H1 (cell line): Measurements from ENCODE around the gene MCM5. TPM values are rescaled to one million over a fixed set of nuclear protein-coding genes. Genes with fewer than 3 reads are reported as not detected.
A peak's percentile ranks its signal among the peaks of the same experiment; 100 is the strongest.

ENCODE experiments used
- CTCF ChIA-PET: fragments of 300-600 bp; sonication (Branson Sonifier 250); formaldehyde crosslinking; loops from one replicate; lab custom pipeline; 2021; ENCODE audit not compliant: partially characterized antibody; lab: Charles Lee
- POLR2A ChIA-PET: fragments of 300-600 bp; sonication (Branson Sonifier 250); formaldehyde crosslinking; loops from one replicate; lab custom pipeline; 2021; ENCODE audit warnings: inconsistent platforms; ENCODE audit not compliant: partially characterized antibody; lab: Charles Lee
- DNase-seq, 2 experiments: peaks; one replicate each; pipeline versions ENCODE4 v3.0.0 to v3.0.0-alpha.2; 2010 to 2022; ENCODE audit warnings: low spot score in 2 of 2, low read depth in 1 of 2, mixed read lengths in 1 of 2
- FAIRE-seq: peaks from 2 replicates; lab custom pipeline; 2011; peaks lifted over from hg19 to GRCh38; lab: Jason Lieb, UNC
- H2AFZ ChIP-seq: 2 replicates; pipeline ENCODE4 v1.8.1; 2012; ENCODE audit warnings: low read length, inconsistent platforms
- H2AK5ac ChIP-seq: 2 replicates; pipeline ENCODE4 v1.6.1; 2013; ENCODE audit warnings: low read depth, low read length
- H2BK120ac ChIP-seq: replicated peaks from 2 replicates; pipeline ENCODE3; 2013; ENCODE audit warnings: low read depth, low read length, inconsistent platforms
- H2BK12ac ChIP-seq: 2 replicates; pipeline ENCODE4 v1.6.1; 2013; ENCODE audit warnings: low read depth, low read length
- H2BK15ac ChIP-seq: 2 replicates; pipeline ENCODE4 v1.6.1; 2013; ENCODE audit warnings: low read length
- H2BK20ac ChIP-seq: 2 replicates; pipeline ENCODE4 v1.6.1; 2013; ENCODE audit warnings: low read length
- H2BK5ac ChIP-seq: 2 replicates; pipeline ENCODE4 v1.6.1; 2013; ENCODE audit warnings: low read depth, low read length
- H3K14ac ChIP-seq: 2 replicates; pipeline ENCODE4 v1.6.1; 2013; ENCODE audit warnings: inconsistent platforms; ENCODE audit not compliant: insufficient read length
- H3K18ac ChIP-seq: 2 replicates; pipeline ENCODE4 v1.6.1; 2013; ENCODE audit warnings: low read length; ENCODE audit errors: extremely low read depth
- H3K23ac ChIP-seq: 2 replicates; pipeline ENCODE4 v1.6.1; 2013; ENCODE audit warnings: inconsistent platforms; ENCODE audit not compliant: insufficient read length
- H3K23me2 ChIP-seq: 2 replicates; pipeline ENCODE4 v1.6.1; 2013; ENCODE audit warnings: low read depth, low read length
- H3K27ac ChIP-seq: 2 replicates; pipeline ENCODE4 v1.6.1; 2011; ENCODE audit warnings: low read depth, low read length, inconsistent platforms
- H3K27me3 ChIP-seq, 4 experiments: replicated peaks in 1 of 4; 1 replicate in 1 of 4; 2 replicates in 3 of 4; pipeline versions ENCODE4 v1.6.1 to v1.8.1; 2011 to 2013; ENCODE audit warnings: low read length in 3 of 4, mild to moderate bottlenecking in 3 of 4, inconsistent platforms in 2 of 4, mixed read lengths in 2 of 4, moderate library complexity in 1 of 4; ENCODE audit not compliant: control insufficient read depth in 3 of 4, insufficient read depth in 3 of 4; ENCODE audit errors: extremely low read depth in 1 of 4
- H3K36me3 ChIP-seq, 4 experiments: 2 replicates each; pipeline versions ENCODE4 v1.6.1 to v1.8.1; 2011 to 2013; ENCODE audit warnings: mild to moderate bottlenecking in 4 of 4, low read length in 3 of 4, moderate library complexity in 2 of 4, control low read depth in 1 of 4, inconsistent platforms in 1 of 4; ENCODE audit not compliant: insufficient read depth in 4 of 4, control insufficient read depth in 2 of 4
- H3K4ac ChIP-seq: replicated peaks from 2 replicates; pipeline ENCODE3; 2013; ENCODE audit warnings: low read length, low read depth, mixed read lengths, inconsistent platforms; ENCODE audit not compliant: insufficient read length
- H3K4me1 ChIP-seq, 4 experiments: replicated peaks in 1 of 4; 1 replicate in 1 of 4; 2 replicates in 3 of 4; pipeline versions ENCODE4 v1.6.1 to v1.8.1; 2011 to 2013; ENCODE audit warnings: low read length in 3 of 4, inconsistent platforms in 2 of 4, mixed read lengths in 1 of 4; ENCODE audit not compliant: insufficient read depth in 4 of 4, control insufficient read depth in 3 of 4
- H3K4me2 ChIP-seq, 2 experiments: 2 replicates each; pipeline versions ENCODE4 v1.6.1 to v1.8.1; 2011 to 2013; ENCODE audit warnings: low read depth in 2 of 2, low read length in 2 of 2, control low read depth in 1 of 2, inconsistent platforms in 1 of 2, mild to moderate bottlenecking in 1 of 2; ENCODE audit not compliant: insufficient read depth in 1 of 2
- H3K4me3 ChIP-seq, 4 experiments: fragments of 200-600, 300-600 bp in 1 of 4; sonication (generic), shearing (Covaris generic), sonication (Bioruptor Twin) in 1 of 4; 2 replicates each; pipeline versions ENCODE4 v1.5.1 to v1.8.1; 2011 to 2016; ENCODE audit warnings: low read length in 4 of 4, low read depth in 3 of 4, control low read depth in 2 of 4, inconsistent platforms in 2 of 4, mild to moderate bottlenecking in 2 of 4, mixed read lengths in 1 of 4, moderate library complexity in 1 of 4; ENCODE audit not compliant: insufficient read depth in 2 of 4; ENCODE audit errors: extremely low read depth in 1 of 4
- H3K56ac ChIP-seq: replicated peaks from 2 replicates; pipeline ENCODE3; 2013; ENCODE audit warnings: low read depth, mild to moderate bottlenecking, mixed read lengths, low read length, inconsistent platforms; ENCODE audit not compliant: insufficient read length
- H3K79me1 ChIP-seq: 2 replicates; pipeline ENCODE4 v1.6.1; 2013; ENCODE audit warnings: low read depth, low read length, control low read depth
- H3K79me2 ChIP-seq, 2 experiments: 2 replicates each; pipeline versions ENCODE4 v1.6.1 to v1.8.1; 2012 to 2013; ENCODE audit warnings: low read length in 2 of 2, mild to moderate bottlenecking in 2 of 2, inconsistent platforms in 1 of 2; ENCODE audit not compliant: insufficient read depth in 2 of 2, control insufficient read depth in 1 of 2
- H3K9ac ChIP-seq, 4 experiments: replicated peaks in 1 of 4; 1 replicate in 1 of 4; 2 replicates in 3 of 4; pipeline versions ENCODE4 v1.6.1 to v1.8.1; 2011 to 2013; ENCODE audit warnings: low read depth in 3 of 4, low read length in 3 of 4, control low read depth in 2 of 4, mild to moderate bottlenecking in 2 of 4, moderate library complexity in 2 of 4, inconsistent platforms in 1 of 4; ENCODE audit errors: extremely low read depth in 1 of 4
- H3K9me3 ChIP-seq, 2 experiments: 2 replicates each; pipeline versions ENCODE4 v1.6.1 to v1.8.1; 2012 to 2013; ENCODE audit warnings: mild to moderate bottlenecking in 2 of 2, moderate library complexity in 2 of 2, control low read depth in 1 of 2, inconsistent platforms in 1 of 2, low read depth in 1 of 2, low read length in 1 of 2, mixed read lengths in 1 of 2; ENCODE audit not compliant: insufficient read depth in 2 of 2
- H4K20me1 ChIP-seq, 2 experiments: replicated peaks in 1 of 2; 2 replicates each; pipeline versions ENCODE3 to v1.8.1; 2011 to 2013; ENCODE audit warnings: inconsistent platforms in 2 of 2, low read length in 2 of 2, mild to moderate bottlenecking in 1 of 2; ENCODE audit not compliant: insufficient read depth in 2 of 2, control insufficient read depth in 1 of 2
- H4K5ac ChIP-seq: 2 replicates; pipeline ENCODE4 v1.6.1; 2013; ENCODE audit warnings: low read length, low read depth, mixed read lengths, inconsistent platforms; ENCODE audit not compliant: insufficient read length
- H4K8ac ChIP-seq: 2 replicates; pipeline ENCODE4 v1.8.0; 2013; ENCODE audit warnings: mild to moderate bottlenecking, moderate library complexity, low read length, inconsistent platforms; ENCODE audit not compliant: insufficient read depth; ENCODE audit errors: extremely low read depth
- H4K91ac ChIP-seq: replicated peaks from 2 replicates; pipeline ENCODE3; 2013; ENCODE audit warnings: low read length, mixed read lengths, inconsistent platforms; ENCODE audit not compliant: insufficient read length
- POLR2A ChIP-seq, 2 experiments: IDR thresholded peaks; 1 replicate in 1 of 2; 2 replicates in 1 of 2; pipeline ENCODE4 v1.6.1; 2011; ENCODE audit warnings: low read depth in 2 of 2, low read length in 2 of 2, mild to moderate bottlenecking in 2 of 2; ENCODE audit errors: control extremely low read depth in 1 of 2
- RAD21 ChIP-seq, 2 experiments: IDR thresholded peaks in 1 of 2; conservative IDR thresholded peaks in 1 of 2; 2 replicates each; pipeline ENCODE4 v1.6.1; 2011; ENCODE audit warnings: low read depth in 2 of 2, low read length in 2 of 2, improper control_type of control experiment in 1 of 2, inconsistent platforms in 1 of 2, mild to moderate bottlenecking in 1 of 2, moderate library complexity in 1 of 2
- SIN3A ChIP-seq, 2 experiments: IDR thresholded peaks in 1 of 2; conservative IDR thresholded peaks in 1 of 2; 2 replicates each; pipeline ENCODE4 v1.6.1; 2011 to 2012; ENCODE audit warnings: low read length in 2 of 2, improper control_type of control experiment in 1 of 2, low read depth in 1 of 2, mild to moderate bottlenecking in 1 of 2
- WGBS, 2 experiments: shearing (Covaris generic) in 1 of 2; methylation state at CpG; one replicate each; pipeline versions ENCODE4 v1.1.6 to v1.1.7; 2013 to 2015; ENCODE audit warnings: low lambda C conversion rate in 2 of 2, mixed read lengths in 2 of 2, inconsistent platforms in 1 of 2, low coverage in 1 of 2, missing lambda C conversion rate in 1 of 2; ENCODE audit not compliant: insufficient replicate concordance in 2 of 2, insufficient coverage in 1 of 2, insufficient read length in 1 of 2; ENCODE audit errors: extremely low coverage in 1 of 2, missing lambda C conversion rate in 1 of 2; 5-methylcytosine and 5-hydroxymethylcytosine counted together
- polyA plus RNA-seq, 7 experiments: library from polyadenylated mRNA; depleted of rRNA in 3 of 7; stranded (reverse) in 5 of 7; unstranded in 2 of 7; fragments of >200 nt in 5 of 7; fragments of 200-250 nt in 2 of 7; gene quantifications; 1 replicate in 5 of 7; 2 replicates in 1 of 7; 4 replicates in 1 of 7; pipeline versions ENCODE4 v1.2.1 to v1.2.3, GENCODE V29; 2011 to 2013; ENCODE audit warnings: missing spikeins in 2 of 7, mixed read lengths in 2 of 7
- total RNA-seq: library from RNA; stranded (reverse); fragmentation: NEBNext Ultra II Directional; extraction: Animal tissue kit (Norgen Biotek cat#: 25700); gene quantifications from 2 replicates; pipeline ENCODE4 v1.2.1, GENCODE V29; 2021

The MCM5 gene
- total and polyA plus RNA-seq, 2 of the 8 experiments (the other 6 are each of a cell fraction or from before 2014, with no cell fraction given) = 210 to 305 TPM

DNA sequence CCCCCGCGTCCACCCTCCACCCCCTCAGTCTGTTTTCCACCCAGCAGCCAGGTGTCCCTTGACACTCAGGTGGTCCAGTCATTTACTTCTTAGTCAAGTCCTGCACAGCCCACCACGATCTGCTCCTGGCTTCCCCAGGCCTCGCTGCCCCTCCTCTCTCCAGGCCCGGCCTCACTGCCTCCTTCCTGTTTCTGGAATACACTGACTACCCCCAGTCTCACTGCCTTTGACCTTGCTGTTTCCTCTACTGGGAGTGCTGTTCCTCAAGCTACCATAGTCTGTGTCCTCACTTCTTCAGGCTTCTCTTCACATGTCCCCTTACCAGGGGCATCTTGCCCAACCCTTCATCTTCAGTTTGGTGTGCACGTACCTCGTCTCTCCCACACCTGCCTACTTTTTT is 7.4 kb downstream of the MCM5 start:
- H2BK12ac ChIP-seq = no peak overlapping the region
- CTCF ChIA-PET = interaction anchor here (0.8 to 14.1 kb wide), 3 partner anchors 15 to 132 kb away, joined by 3 to 122 read pairs (median 31); no protein-coding TSS in a partner anchor
- DNase-seq = no peak
- H4K5ac ChIP-seq = no peak overlapping the region
- H3K4me2 ChIP-seq = no peak overlapping the region
- POLR2A ChIA-PET = interaction anchor here (0.9 to 57.4 kb wide), 6 partner anchors 7 to 135 kb away, joined by 4 to 1995 read pairs (median 20); partner anchors contain the start of genes HMOX1 and MCM5
- H2AK5ac ChIP-seq = no peak overlapping the region
- H2BK120ac ChIP-seq = no peak overlapping the region
- H4K8ac ChIP-seq = no peak overlapping the region
- no peak overlapping the region for H2BK5ac ChIP-seq
- H3K23ac ChIP-seq = no peak overlapping the region
- H3K79me2 ChIP-seq = peaks cover 0 to 19% of the 10 kb centered on the region in 2 experiments; a peak in 2 of 4 replicates
- H2AFZ ChIP-seq = no peak overlapping the region
- no peak overlapping the region for H3K4me3 ChIP-seq
- no peaks in the 10 kb centered on the region for H3K23me2 ChIP-seq
- no peak overlapping the region for H3K18ac ChIP-seq
- H4K91ac ChIP-seq = no peak overlapping the region
- WGBS, 2 experiments = 87% methylated on average over 7 of the region's 7 CpGs; no CpG with 5 or more reads in 1 of the 2 experiments
- H3K79me1 ChIP-seq = peaks cover 2% of the 10 kb centered on the region; the same call in 1 of the 2 replicates
- peaks cover 0 to 7% (median 0%) of the 10 kb centered on the region in 4 experiments; a peak in 1 of 7 replicates for H3K4me1 ChIP-seq
- no peak for FAIRE-seq
- H3K56ac ChIP-seq = no peak overlapping the region
- H3K9ac ChIP-seq = no peak overlapping the region
- no peak overlapping the region for H2BK20ac ChIP-seq
- H3K9me3 ChIP-seq = no peaks in the 10 kb centered on the region
- no peak overlapping the region for H3K4ac ChIP-seq
- H2BK15ac ChIP-seq = no peak overlapping the region
- H3K36me3 ChIP-seq = peaks cover 66 to 96% (median 92%) of the 10 kb centered on the region in 4 experiments
- no peak overlapping the region for H3K27ac ChIP-seq
- no peaks in the 10 kb centered on the region for H3K27me3 ChIP-seq
- peak in 1 of 2 experiments; percentile 3; a peak in 1 of 3 replicates for TF ChIP-seq POLR2A (IDR thresholded peaks at IDR 0.05; ENCODE audit: control extremely low read depth in 1 of 2, low read depth in 2 of 2, low read length in 2 of 2)
- TF ChIP-seq SIN3A (conservative IDR thresholded peaks at IDR 0.05 in 1 of 2, IDR thresholded peaks at IDR 0.05 in 1 of 2; ENCODE audit: low read depth in 1 of 2, low read length in 2 of 2) = no peak
- TF ChIP-seq RAD21 (IDR thresholded peaks at IDR 0.05 in 1 of 2, conservative IDR thresholded peaks at IDR 0.05 in 1 of 2; ENCODE audit: low read depth in 2 of 2, low read length in 2 of 2) = no peak
- peaks cover 6 to 24% of the 10 kb centered on the region in 2 experiments for H4K20me1 ChIP-seq
- H3K14ac ChIP-seq = no peak overlapping the region
